ENCODE measurements around the gene SERF2. TPM values are rescaled to one million over a fixed set of nuclear protein-coding genes. Genes with fewer than 3 reads are reported as not detected.

Gene SERF2
- total and polyA plus RNA-seq, 2 of the 13 experiments (the other 11 are each of a cell fraction or from before 2014, with no cell fraction given): 811 to 1,257 TPM

- TF ChIP-seq ZNF704 (CRISPR knock-in tag; IDR thresholded peaks at IDR 0.05; ENCODE audit: borderline replicate concordance) (no peak), ZNF510 (CRISPR knock-in tag; IDR thresholded peaks at IDR 0.05; ENCODE audit: low read depth) (0 out of 2 replicates have a peak, but pooled peaks have one; percentile 35), ZNF160 (CRISPR knock-in tag; IDR thresholded peaks at IDR 0.05) (0 out of 2 replicates have a peak, but pooled peaks have one; percentile 17), ZBTB21 (CRISPR knock-in tag; IDR thresholded peaks at IDR 0.05) (no peak), ZNF564 (CRISPR knock-in tag; IDR thresholded peaks at IDR 0.05) (no peak), RBFOX2 (IDR thresholded peaks at IDR 0.05; ENCODE audit: low read depth, low read length) (peak; percentile 98), THYN1 (CRISPR knock-in tag; IDR thresholded peaks at IDR 0.05; ENCODE audit: borderline replicate concordance, low read depth) (no peak), SALL1 (CRISPR knock-in tag; IDR thresholded peaks at IDR 0.05) (peak; percentile 64), TFDP2 (CRISPR knock-in tag; IDR thresholded peaks at IDR 0.05) (peak; percentile 89), RARG (CRISPR knock-in tag; IDR thresholded peaks at IDR 0.05; ENCODE audit: low read depth) (no peak), GTF3A (CRISPR knock-in tag; conservative IDR thresholded peaks at IDR 0.05) (no peak), USF2 (IDR thresholded peaks at IDR 0.05; ENCODE audit: low read depth, low read length) (peak; percentile 98), USF2 (CRISPR knock-in tag; IDR thresholded peaks at IDR 0.05; ENCODE audit: borderline replicate concordance) (peak; percentile 99; the same call in 1 of the 2 replicates), CBX5 (CRISPR knock-in tag; IDR thresholded peaks at IDR 0.05; ENCODE audit: borderline replicate concordance) (peak; percentile 17; the same call in 1 of the 2 replicates), ZNF598 (CRISPR knock-in tag; IDR thresholded peaks at IDR 0.05; ENCODE audit: borderline replicate concordance) (peak; percentile 23; the same call in 1 of the 2 replicates), ZNF382 (CRISPR knock-in tag; IDR thresholded peaks at IDR 0.05; ENCODE audit: borderline replicate concordance) (no peak), PITX1 (CRISPR knock-in tag; IDR thresholded peaks at IDR 0.05) (no peak; the same call in 1 of the 2 replicates), PATZ1 (CRISPR knock-in tag; IDR thresholded peaks at IDR 0.05) (peak; percentile 61; the same call in 1 of the 2 replicates), ZNF256 (CRISPR knock-in tag; conservative IDR thresholded peaks at IDR 0.05) (no peak), SETDB1 (CRISPR knock-in tag; IDR thresholded peaks at IDR 0.05; ENCODE audit: borderline replicate concordance) (no peak), JUN (CRISPR knock-in tag; IDR thresholded peaks at IDR 0.05) (peak; percentile 59; the same call in 1 of the 2 replicates), RBM39 (IDR thresholded peaks at IDR 0.05; ENCODE audit: low read depth, low read length, poor library complexity, severe bottlenecking) (peak; percentile 85), YY1 (IDR thresholded peaks at IDR 0.05; ENCODE audit: insufficient read depth, insufficient replicate concordance, low read depth, low read length) (peak; percentile 78)
Observed at GRCh38 chr15:43791993-43792760, at the start of gene SERF2 (continued).

Measured in HepG2 (cell line).